HepG2 (cell line): Measurements from ENCODE around the gene THSD8. TPM values are rescaled to one million over a fixed set of nuclear protein-coding genes. Genes with fewer than 3 reads are reported as not detected.

Source experiments
- DNMT1 ChIP-seq: sonication (generic); formaldehyde crosslinking; IDR thresholded peaks from 2 replicates; pipeline ENCODE4 v1.5.1; 2020; ENCODE audit warnings: mild to moderate bottlenecking, missing genetic modification reagents
- EP300 ChIP-seq, 3 experiments: sonication (generic) in 1 of 3; formaldehyde crosslinking in 1 of 3; IDR thresholded peaks; 2 replicates each; pipeline versions ENCODE4 v1.5.1 to v1.6.1; 2011 to 2020; ENCODE audit warnings: low read depth in 2 of 3, low read length in 2 of 3, borderline replicate concordance in 1 of 3, improper control_type of control experiment in 1 of 3, mild to moderate bottlenecking in 1 of 3, missing genetic modification reagents in 1 of 3, moderate library complexity in 1 of 3
- KLF6 ChIP-seq: IDR thresholded peaks from 2 replicates; pipeline ENCODE4 v1.8.0; 2016; ENCODE audit warnings: missing biosample characterization, missing genetic modification reagents
- KLF9 ChIP-seq: IDR thresholded peaks from 2 replicates; pipeline ENCODE4 v1.6.1; 2016; ENCODE audit warnings: low read depth
- MEIS1 ChIP-seq: sonication (generic); formaldehyde crosslinking; IDR thresholded peaks from 2 replicates; pipeline ENCODE4 v1.9.0; 2021; ENCODE audit warnings: mild to moderate bottlenecking, missing genetic modification reagents, moderate library complexity, borderline replicate concordance
- POLR2A ChIP-seq, 2 experiments: IDR thresholded peaks; 2 replicates each; pipeline ENCODE4 v1.6.1; 2011; ENCODE audit warnings: low read depth in 2 of 2, low read length in 2 of 2, mild to moderate bottlenecking in 1 of 2, moderate library complexity in 1 of 2; ENCODE audit not compliant: insufficient read depth in 1 of 2
- SALL1 ChIP-seq: sonication (generic); formaldehyde crosslinking; IDR thresholded peaks from 2 replicates; pipeline ENCODE4 v1.8.0; 2022; ENCODE audit warnings: mild to moderate bottlenecking, missing genetic modification reagents
- SSRP1 ChIP-seq: IDR thresholded peaks from 2 replicates; pipeline ENCODE4 v1.6.1; 2016; ENCODE audit warnings: control low read depth
- YEATS4 ChIP-seq: sonication (generic); formaldehyde crosslinking; IDR thresholded peaks from 2 replicates; pipeline ENCODE4 v1.4.0; 2020; ENCODE audit warnings: missing genetic modification reagents, borderline replicate concordance
- ZC3H4 ChIP-seq: sonication (generic); formaldehyde crosslinking; IDR thresholded peaks from 2 replicates; pipeline ENCODE4 v1.4.0; 2020; ENCODE audit warnings: missing genetic modification reagents, borderline replicate concordance
- ZNF350 ChIP-seq: sonication (generic); formaldehyde crosslinking; IDR thresholded peaks from 2 replicates; pipeline ENCODE4 v1.4.0; 2020; ENCODE audit warnings: mild to moderate bottlenecking, low read depth, missing genetic modification reagents, borderline replicate concordance
- ZNF776 ChIP-seq: sonication (generic); formaldehyde crosslinking; IDR thresholded peaks from 2 replicates; pipeline ENCODE4 v1.4.0; 2020; ENCODE audit warnings: mild to moderate bottlenecking, missing genetic modification reagents
- ZSCAN21 ChIP-seq: sonication (generic); formaldehyde crosslinking; IDR thresholded peaks from 2 replicates; pipeline ENCODE4 v1.8.0; 2022; ENCODE audit warnings: mild to moderate bottlenecking, missing genetic modification reagents, moderate library complexity, borderline replicate concordance
- polyA plus RNA-seq, 8 experiments: library from polyadenylated mRNA; depleted of rRNA in 3 of 8; stranded (reverse) in 7 of 8; unstranded in 1 of 8; fragments of >200 nt; fragmentation: Illumina TruSeq in 4 of 8; extraction: Trizol in 4 of 8; gene quantifications; 2 replicates each; pipeline versions ENCODE4 v1.2.1 to v1.2.3, GENCODE V29; 2011 to 2016; ENCODE audit warnings: low read depth in 4 of 8, missing spikeins in 1 of 8, mixed read lengths in 1 of 8; ENCODE audit not compliant: insufficient read depth in 1 of 8
- total RNA-seq, 5 experiments: library from RNA; depleted of rRNA; stranded (reverse); fragments of >200 nt; fragmentation: Illumina TruSeq; extraction: Trizol; gene quantifications; 2 replicates each; pipeline ENCODE4 v1.2.3, GENCODE V29; 2016; ENCODE audit warnings: low read depth in 1 of 5
- TF ChIP-seq, protein P1 (sequence below): sonication (generic); formaldehyde crosslinking; IDR thresholded peaks from 2 replicates; pipeline ENCODE4 v1.5.1; 2020; ENCODE audit warnings: missing genetic modification reagents, mild to moderate bottlenecking, borderline replicate concordance
- TF ChIP-seq, protein P2 (sequence below): sonication (generic); formaldehyde crosslinking; IDR thresholded peaks from 2 replicates; pipeline ENCODE4 v1.4.0; 2020; ENCODE audit warnings: missing genetic modification reagents, borderline replicate concordance
- TF ChIP-seq, protein P3 (sequence below): sonication (generic); formaldehyde crosslinking; IDR thresholded peaks from 2 replicates; pipeline ENCODE4 v1.4.0; 2020; ENCODE audit warnings: missing genetic modification reagents, borderline replicate concordance
- TF ChIP-seq, protein P4 (sequence below): IDR thresholded peaks from 2 replicates; pipeline ENCODE4 v1.6.1; 2016; ENCODE audit warnings: missing biosample characterization, missing genetic modification reagents, low read depth

THSD8 gene
- total and polyA plus RNA-seq, 2 of the 13 experiments (the other 11 are each of a cell fraction or from before 2014, with no cell fraction given): 4.8 to 14.9 TPM

DNA sequence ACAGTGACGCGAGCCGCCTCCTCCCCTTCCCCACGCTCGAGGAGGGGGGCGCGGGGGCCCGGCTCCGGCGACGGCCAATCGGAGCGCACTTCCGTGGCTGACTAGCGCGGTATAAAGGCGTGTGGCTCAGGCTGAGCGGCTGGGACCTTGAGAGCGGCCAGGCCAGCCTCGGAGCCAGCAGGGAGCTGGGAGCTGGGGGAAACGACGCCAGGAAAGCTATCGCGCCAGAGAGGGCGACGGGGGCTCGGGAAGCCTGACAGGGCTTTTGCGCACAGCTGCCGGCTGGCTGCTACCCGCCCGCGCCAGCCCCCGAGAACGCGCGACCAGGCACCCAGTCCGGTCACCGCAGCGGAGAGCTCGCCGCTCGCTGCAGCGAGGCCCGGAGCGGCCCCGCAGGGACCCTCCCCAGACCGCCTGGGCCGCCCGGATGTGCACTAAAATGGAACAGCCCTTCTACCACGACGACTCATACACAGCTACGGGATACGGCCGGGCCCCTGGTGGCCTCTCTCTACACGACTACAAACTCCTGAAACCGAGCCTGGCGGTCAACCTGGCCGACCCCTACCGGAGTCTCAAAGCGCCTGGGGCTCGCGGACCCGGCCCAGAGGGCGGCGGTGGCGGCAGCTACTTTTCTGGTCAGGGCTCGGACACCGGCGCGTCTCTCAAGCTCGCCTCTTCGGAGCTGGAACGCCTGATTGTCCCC, 10.4 kb upstream of the THSD8 start, which contains the start of gene JUNB (continued):
- TF ChIP-seq, protein P1, sequence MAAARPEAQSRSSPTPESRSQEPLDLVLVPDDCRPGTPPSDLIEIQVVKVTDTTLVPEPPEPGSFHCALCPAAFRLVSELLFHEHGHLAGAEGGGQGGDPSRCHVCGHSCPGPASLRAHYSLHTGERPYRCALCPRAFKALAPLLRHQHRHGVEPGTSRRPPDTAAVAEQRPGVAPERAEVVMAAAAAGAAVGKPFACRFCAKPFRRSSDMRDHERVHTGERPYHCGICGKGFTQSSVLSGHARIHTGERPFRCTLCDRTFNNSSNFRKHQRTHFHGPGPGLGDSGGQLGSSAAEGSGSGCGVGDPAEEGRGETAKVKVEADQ (CRISPR knock-in tag): no peak; the same call in 1 of the 2 replicates
- peak; percentile 31 to 54; a peak in 1 of 4 replicates for TF ChIP-seq EP300 (IDR thresholded peaks at IDR 0.05; ENCODE audit: low read depth in 2 of 2, low read length in 2 of 2)
- TF ChIP-seq EP300 (CRISPR knock-in tag; IDR thresholded peaks at IDR 0.05; ENCODE audit: borderline replicate concordance): peak; percentile 74; the same call in 1 of the 2 replicates
- 0 out of 2 replicates have a peak, but pooled peaks have one; percentile 85 for TF ChIP-seq ZC3H4 (CRISPR knock-in tag)
- TF ChIP-seq SSRP1 (CRISPR knock-in tag): no peak
- TF ChIP-seq DNMT1 (CRISPR knock-in tag): peak; percentile 86
- TF ChIP-seq, protein P2, sequence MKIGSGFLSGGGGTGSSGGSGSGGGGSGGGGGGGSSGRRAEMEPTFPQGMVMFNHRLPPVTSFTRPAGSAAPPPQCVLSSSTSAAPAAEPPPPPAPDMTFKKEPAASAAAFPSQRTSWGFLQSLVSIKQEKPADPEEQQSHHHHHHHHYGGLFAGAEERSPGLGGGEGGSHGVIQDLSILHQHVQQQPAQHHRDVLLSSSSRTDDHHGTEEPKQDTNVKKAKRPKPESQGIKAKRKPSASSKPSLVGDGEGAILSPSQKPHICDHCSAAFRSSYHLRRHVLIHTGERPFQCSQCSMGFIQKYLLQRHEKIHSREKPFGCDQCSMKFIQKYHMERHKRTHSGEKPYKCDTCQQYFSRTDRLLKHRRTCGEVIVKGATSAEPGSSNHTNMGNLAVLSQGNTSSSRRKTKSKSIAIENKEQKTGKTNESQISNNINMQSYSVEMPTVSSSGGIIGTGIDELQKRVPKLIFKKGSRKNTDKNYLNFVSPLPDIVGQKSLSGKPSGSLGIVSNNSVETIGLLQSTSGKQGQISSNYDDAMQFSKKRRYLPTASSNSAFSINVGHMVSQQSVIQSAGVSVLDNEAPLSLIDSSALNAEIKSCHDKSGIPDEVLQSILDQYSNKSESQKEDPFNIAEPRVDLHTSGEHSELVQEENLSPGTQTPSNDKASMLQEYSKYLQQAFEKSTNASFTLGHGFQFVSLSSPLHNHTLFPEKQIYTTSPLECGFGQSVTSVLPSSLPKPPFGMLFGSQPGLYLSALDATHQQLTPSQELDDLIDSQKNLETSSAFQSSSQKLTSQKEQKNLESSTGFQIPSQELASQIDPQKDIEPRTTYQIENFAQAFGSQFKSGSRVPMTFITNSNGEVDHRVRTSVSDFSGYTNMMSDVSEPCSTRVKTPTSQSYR (CRISPR knock-in tag): peak; percentile 87; the same call in 1 of the 2 replicates
- TF ChIP-seq ZNF350: peak; percentile 87; the same call in 1 of the 2 replicates
- no peak for TF ChIP-seq ZNF776
- peak; percentile 76 for TF ChIP-seq YEATS4 (CRISPR knock-in tag)
- TF ChIP-seq KLF9 (CRISPR knock-in tag): peak; percentile 74; the same call in 1 of the 2 replicates
- peak; percentile 98 for TF ChIP-seq KLF6 (CRISPR knock-in tag)
- TF ChIP-seq, protein P3, sequence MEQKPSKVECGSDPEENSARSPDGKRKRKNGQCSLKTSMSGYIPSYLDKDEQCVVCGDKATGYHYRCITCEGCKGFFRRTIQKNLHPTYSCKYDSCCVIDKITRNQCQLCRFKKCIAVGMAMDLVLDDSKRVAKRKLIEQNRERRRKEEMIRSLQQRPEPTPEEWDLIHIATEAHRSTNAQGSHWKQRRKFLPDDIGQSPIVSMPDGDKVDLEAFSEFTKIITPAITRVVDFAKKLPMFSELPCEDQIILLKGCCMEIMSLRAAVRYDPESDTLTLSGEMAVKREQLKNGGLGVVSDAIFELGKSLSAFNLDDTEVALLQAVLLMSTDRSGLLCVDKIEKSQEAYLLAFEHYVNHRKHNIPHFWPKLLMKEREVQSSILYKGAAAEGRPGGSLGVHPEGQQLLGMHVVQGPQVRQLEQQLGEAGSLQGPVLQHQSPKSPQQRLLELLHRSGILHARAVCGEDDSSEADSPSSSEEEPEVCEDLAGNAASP (CRISPR knock-in tag): peak; percentile 83
- TF ChIP-seq POLR2A (IDR thresholded peaks at IDR 0.05; ENCODE audit: insufficient read depth in 1 of 2, low read depth in 2 of 2, low read length in 2 of 2): peak; percentile 100
- TF ChIP-seq, protein P4, sequence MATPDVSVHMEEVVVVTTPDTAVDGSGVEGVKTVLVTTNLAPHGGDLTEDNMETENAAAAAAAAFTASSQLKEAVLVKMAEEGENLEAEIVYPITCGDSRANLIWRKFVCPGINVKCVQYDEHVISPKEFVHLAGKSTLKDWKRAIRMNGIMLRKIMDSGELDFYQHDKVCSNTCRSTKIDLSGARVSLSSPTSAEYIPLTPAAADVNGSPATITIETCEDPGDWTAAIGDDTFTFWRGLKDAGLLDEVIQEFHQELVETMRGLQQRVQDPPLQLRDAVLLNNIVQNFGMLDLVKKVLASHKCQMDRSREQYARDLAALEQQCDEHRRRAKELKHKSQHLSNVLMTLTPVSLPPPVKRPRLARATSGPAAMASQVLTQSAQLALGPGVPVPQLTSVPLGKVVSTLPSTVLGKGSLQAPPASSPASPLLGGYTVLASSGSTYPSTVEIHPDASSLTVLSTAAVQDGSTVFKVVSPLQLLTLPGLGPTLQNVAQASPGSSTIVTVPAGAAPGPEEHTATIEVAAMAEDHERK (CRISPR knock-in tag): peak; percentile 65
- TF ChIP-seq SALL1: peak; percentile 92
- TF ChIP-seq ZSCAN21: peak; percentile 85
- TF ChIP-seq MEIS1 (CRISPR knock-in tag): peak; percentile 75; the same call in 1 of the 2 replicates
